Measurements from ENCODE around the gene LRRC37A.
"Not testable (repeated sequence)": the region's sequence is repeated elsewhere in the genome, so short reads cannot be mapped to it uniquely, and the experiment has no call there.

LRRC37A gene

GRCh38 chr17:46264456-46265198, 30.3 kb upstream of the LRRC37A start:
- Histone ChIP-seq H3K4me1 (peaks cover 0 to 12% (median 5%) of the 10 kb centered on the region in 4 donors), H3K9me3 (no peaks in the 10 kb centered on the region), H3K27ac (no peak overlapping the region), H3K36me3 (no peaks in the 10 kb centered on the region), H3K4me3 (no peak overlapping the region), H3K27me3 (no peaks in the 10 kb centered on the region)
- DNase-seq, result no peak
- TF ChIP-seq CTCF (IDR thresholded peaks at IDR 0.05), result no peak
- intact Hi-C loops (cut with DNase I; ENCODE audit: low total_unique reads), result loop anchor here (10.0 kb wide), 1 partner anchor 680 kb away; no protein-coding TSS in a partner anchor

GRCh38 chr17:46266063-46266655, 28.8 kb upstream of the LRRC37A start:
- H3K9me3 ChIP-seq, H3K4me1 ChIP-seq, H3K36me3 ChIP-seq, H3K27me3 ChIP-seq, DNase-seq: not testable (repeated sequence)
- H3K27ac ChIP-seq, result peak overlapping the region; percentile 76 to 92
- peak overlapping the region; percentile 62 to 71 for H3K4me3 ChIP-seq
- intact Hi-C loops (cut with DNase I; ENCODE audit: low total_unique reads), result loop anchor here (10.0 kb wide), 1 partner anchor 681 kb away; no protein-coding TSS in a partner anchor

GRCh38 chr17:46266656-46267544, 28.0 kb upstream of the LRRC37A start:
- peak; percentile 79 to 90 for DNase-seq
- Histone ChIP-seq H3K4me3 (peak overlapping the region; percentile 62 to 71), H3K36me3 (no peaks in the 10 kb centered on the region), H3K9me3 (no peaks in the 10 kb centered on the region), H3K4me1 (peaks cover 0 to 9% (median 5%) of the 10 kb centered on the region in 4 donors), H3K27ac (peak overlapping the region; percentile 82 to 92), H3K27me3 (no peaks in the 10 kb centered on the region)
- intact Hi-C loops (cut with DNase I; ENCODE audit: low total_unique reads), result loop anchor here (10.0 kb wide), 1 partner anchor 682 kb away; no protein-coding TSS in a partner anchor
- no peak for TF ChIP-seq CTCF (IDR thresholded peaks at IDR 0.05)

- Histone ChIP-seq H3K27ac (no peak overlapping the region), H3K9me3 (no peaks in the 10 kb centered on the region), H3K36me3 (no peaks in the 10 kb centered on the region), H3K4me3 (no peak overlapping the region), H3K4me1 (peaks cover 0 to 9% (median 5%) of the 10 kb centered on the region in 4 donors), H3K27me3 (no peaks in the 10 kb centered on the region)
- no peak for DNase-seq
- intact Hi-C loops (cut with DNase I; ENCODE audit: low total_unique reads), result no loop called here
- no peak for TF ChIP-seq CTCF (IDR thresholded peaks at IDR 0.05)
Observed at GRCh38 chr17:46270032-46270431, 24.9 kb upstream of the LRRC37A start.

GRCh38 chr17:46273541-46274236, 21.2 kb upstream of the LRRC37A start:
- no peaks in the 10 kb centered on the region for H3K36me3 ChIP-seq
- H3K27me3 ChIP-seq, result no peaks in the 10 kb centered on the region
- H3K4me3 ChIP-seq, result no peak overlapping the region
- DNase-seq, result no peak
- H3K4me1 ChIP-seq, result no peaks in the 10 kb centered on the region
- intact Hi-C loops (cut with DNase I; ENCODE audit: low total_unique reads), result no loop called here
- no peak for TF ChIP-seq CTCF (IDR thresholded peaks at IDR 0.05)
- no peak overlapping the region for H3K27ac ChIP-seq
- H3K9me3 ChIP-seq, result no peaks in the 10 kb centered on the region

All from tibial artery (tissue), 4 donors.